SK-N-SH (cell line): ENCODE results near the gene LINC00305. TPM values are rescaled to one million over a fixed set of nuclear protein-coding genes. Genes with fewer than 3 reads are reported as not detected.

Experiments
- CTCF ChIA-PET: fragments of 300-600, 350-600 bp; formaldehyde crosslinking; extraction: SDS; loops from one replicate; lab custom pipeline; 2021; lab: Yijun Ruan, JAX
- POLR2A ChIA-PET: fragments of 350-600 bp; sonication (Branson Sonifier 250); formaldehyde crosslinking; extraction: SDS; loops from one replicate; lab custom pipeline; 2020; ENCODE audit warnings: antibody characterized with exemption, inconsistent platforms; lab: Yijun Ruan, JAX
- DNase-seq: peaks from one replicate; pipeline ENCODE4 v3.0.0; 2012
- H2AFZ ChIP-seq: fragments of 200-600 bp; sonication (generic); 2 replicates; pipeline ENCODE4 v1.8.1; 2016; ENCODE audit warnings: antibody characterized with exemption, mild to moderate bottlenecking, low read depth
- H3F3A ChIP-seq: fragments of 200-600 bp; sonication (generic); replicated peaks from 2 replicates; pipeline ENCODE3; 2016; ENCODE audit warnings: antibody characterized with exemption, mild to moderate bottlenecking; ENCODE audit not compliant: insufficient read depth
- H3K27ac ChIP-seq, 2 experiments: fragments of 200-500 bp in 1 of 2; fragments of 200-600 bp in 1 of 2; sonication (Bioruptor generic) in 1 of 2; sonication (generic), shearing (Covaris generic) in 1 of 2; 2 replicates each; pipeline versions ENCODE4 v1.5.1 to v1.6.1; 2014 to 2016; ENCODE audit warnings: low read depth in 2 of 2, inconsistent platforms in 1 of 2, low read length in 1 of 2, mild to moderate bottlenecking in 1 of 2, mixed read lengths in 1 of 2
- H3K27me3 ChIP-seq: fragments of 200-600 bp; sonication (generic), shearing (Covaris generic); 2 replicates; pipeline ENCODE4 v1.6.1; 2016; ENCODE audit warnings: mixed run types; ENCODE audit not compliant: insufficient read depth
- H3K36me3 ChIP-seq, 2 experiments: fragments of 200-500 bp in 1 of 2; fragments of 200-600 bp in 1 of 2; sonication (Bioruptor generic) in 1 of 2; sonication (generic) in 1 of 2; replicated peaks in 1 of 2; 2 replicates each; pipeline versions ENCODE3 to v1.5.1; 2014 to 2016; ENCODE audit warnings: low read length in 1 of 2, mild to moderate bottlenecking in 1 of 2; ENCODE audit not compliant: insufficient read depth in 2 of 2, control insufficient read depth in 1 of 2
- H3K4me1 ChIP-seq, 2 experiments: fragments of 200-500 bp in 1 of 2; fragments of 200-600 bp in 1 of 2; sonication (Bioruptor generic) in 1 of 2; sonication (generic), shearing (Covaris generic) in 1 of 2; 2 replicates each; pipeline versions ENCODE4 v1.5.1 to v1.6.1; 2014 to 2016; ENCODE audit warnings: low read depth in 1 of 2, low read length in 1 of 2, mixed run types in 1 of 2; ENCODE audit not compliant: insufficient read depth in 2 of 2, control insufficient read depth in 1 of 2
- H3K4me2 ChIP-seq: fragments of 200-600 bp; sonication (generic), shearing (Covaris generic); 2 replicates; pipeline ENCODE4 v1.6.1; 2017; ENCODE audit warnings: mixed run types
- H3K4me3 ChIP-seq, 2 experiments: fragments of 200-500 bp in 1 of 2; fragments of 200-600 bp in 1 of 2; sonication (Bioruptor generic) in 1 of 2; sonication (generic), shearing (Covaris generic) in 1 of 2; 2 replicates each; pipeline versions ENCODE4 v1.5.1 to v1.8.1; 2014 to 2016; ENCODE audit warnings: low read depth in 2 of 2, inconsistent platforms in 1 of 2, low read length in 1 of 2, mild to moderate bottlenecking in 1 of 2, mixed read lengths in 1 of 2, moderate library complexity in 1 of 2
- H3K79me2 ChIP-seq: fragments of 200-600 bp; sonication (generic); 2 replicates; pipeline ENCODE4 v1.8.1; 2017; ENCODE audit warnings: mild to moderate bottlenecking; ENCODE audit not compliant: insufficient read depth
- H3K9ac ChIP-seq: fragments of 200-600 bp; sonication (generic); 2 replicates; pipeline ENCODE4 v1.6.1; 2017; ENCODE audit warnings: mixed run types
- H3K9me2 ChIP-seq: fragments of 200-600 bp; sonication (generic); 2 replicates; pipeline ENCODE4 v1.6.1; 2017; ENCODE audit warnings: mixed run types
- H3K9me3 ChIP-seq: fragments of 200-600 bp; sonication (generic); 2 replicates; pipeline ENCODE4 v1.6.1; 2017; ENCODE audit warnings: mixed run types, mild to moderate bottlenecking, moderate library complexity
- H4K20me1 ChIP-seq: fragments of 200-600 bp; sonication (generic); 2 replicates; pipeline ENCODE4 v1.6.1; 2017; ENCODE audit warnings: mild to moderate bottlenecking, mixed run types; ENCODE audit not compliant: insufficient read depth
- ELF1 ChIP-seq: IDR thresholded peaks from 2 replicates; pipeline ENCODE4 v1.4.0; 2012
- GABPA ChIP-seq: IDR thresholded peaks from 2 replicates; pipeline ENCODE4 v1.4.0; 2012; ENCODE audit warnings: low read depth, mild to moderate bottlenecking
- GATA2 ChIP-seq: sonication (generic); formaldehyde crosslinking; IDR thresholded peaks from 2 replicates; pipeline ENCODE4 v1.5.0; 2020; ENCODE audit warnings: mild to moderate bottlenecking, missing genetic modification reagents
- JUND ChIP-seq: IDR thresholded peaks from 2 replicates; pipeline ENCODE4 v1.4.0; 2012
- MXI1 ChIP-seq: IDR thresholded peaks from 2 replicates; pipeline ENCODE4 v1.6.1; 2012; ENCODE audit warnings: mild to moderate bottlenecking, low read depth, low read length, improper control_type of control experiment
- NRF1 ChIP-seq: IDR thresholded peaks from 2 replicates; pipeline ENCODE4 v1.6.1; 2012; ENCODE audit warnings: low read depth, mild to moderate bottlenecking, low read length
- POLR2AphosphoS5 ChIP-seq: IDR thresholded peaks from 2 replicates; pipeline ENCODE4 v1.6.1; 2012; ENCODE audit warnings: low read depth, low read length
- RAD21 ChIP-seq: IDR thresholded peaks from 2 replicates; pipeline ENCODE4 v1.6.1; 2012; ENCODE audit warnings: mild to moderate bottlenecking, low read length
- RFX5 ChIP-seq: IDR thresholded peaks from 2 replicates; pipeline ENCODE4 v1.6.1; 2012; ENCODE audit warnings: mild to moderate bottlenecking, improper control_type of control experiment, low read length
- SIN3A ChIP-seq: IDR thresholded peaks from 2 replicates; pipeline ENCODE4 v1.6.1; 2012; ENCODE audit warnings: low read depth, mild to moderate bottlenecking, low read length, moderate library complexity, borderline replicate concordance
- SMC3 ChIP-seq: IDR thresholded peaks from 2 replicates; pipeline ENCODE4 v1.6.1; 2012; ENCODE audit warnings: low read depth, low read length, improper control_type of control experiment
- TCF12 ChIP-seq: IDR thresholded peaks from 2 replicates; pipeline ENCODE4 v1.4.0; 2012
- TEAD4 ChIP-seq: IDR thresholded peaks from 2 replicates; pipeline ENCODE4 v1.4.0; 2012; ENCODE audit warnings: mild to moderate bottlenecking, borderline replicate concordance; ENCODE audit not compliant: insufficient read depth
- WGBS: methylation state at CpG from one replicate; pipeline ENCODE4 v1.1.6; 2017; ENCODE audit warnings: low lambda C conversion rate; 5-methylcytosine and 5-hydroxymethylcytosine counted together
- polyA plus RNA-seq, 3 experiments: library from polyadenylated mRNA; depleted of rRNA; stranded (reverse); fragments of >200 nt; gene quantifications; 2 replicates each; pipeline ENCODE4 v1.2.3, GENCODE V29; 2012
- TF ChIP-seq, protein P1 (sequence below): fragments of 200-600 bp; sonication (generic); IDR thresholded peaks from 2 replicates; pipeline ENCODE4 v1.6.1; 2017; ENCODE audit warnings: antibody characterized with exemption, mild to moderate bottlenecking, moderate library complexity
- TF ChIP-seq, protein P2 (sequence below): IDR thresholded peaks from 2 replicates; pipeline ENCODE4 v1.4.0; 2012; ENCODE audit warnings: low read depth, borderline replicate concordance
- TF ChIP-seq, protein P3 (sequence below): IDR thresholded peaks from 2 replicates; pipeline ENCODE4 v1.4.0; 2012; ENCODE audit warnings: low read depth, borderline replicate concordance
- TF ChIP-seq, protein P4 (sequence below): fragments of 150-350 bp; IDR thresholded peaks from 2 replicates; pipeline ENCODE4 v1.6.1; 2016; ENCODE audit warnings: mild to moderate bottlenecking, low read depth, low read length
- TF ChIP-seq, protein P5 (sequence below): IDR thresholded peaks from 2 replicates; pipeline ENCODE4 v1.4.0; 2012; ENCODE audit warnings: low read depth

LINC00305 gene
- polyA plus RNA-seq, 1 of the 3 experiments (the other 2 are of a cell fraction): not detected

DNA sequence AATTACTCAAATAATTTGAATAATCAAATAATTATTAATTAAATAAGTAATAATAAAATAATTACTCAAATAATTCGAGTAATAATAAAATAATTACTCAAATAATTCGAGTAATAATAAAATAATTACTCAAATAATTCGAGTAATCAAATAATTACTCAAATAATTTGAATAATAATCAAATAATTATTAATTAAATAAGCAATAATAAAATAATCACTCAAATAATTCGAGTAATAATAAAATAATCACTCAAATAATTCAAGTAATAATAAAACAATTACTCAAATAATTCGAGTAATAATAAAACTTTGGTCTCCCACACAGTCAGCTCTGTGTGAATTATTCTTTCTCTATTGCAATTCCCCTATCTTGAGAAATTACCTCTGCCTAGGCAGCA is 30.0 kb upstream of the LINC00305 start:
- TF ChIP-seq, protein P1, sequence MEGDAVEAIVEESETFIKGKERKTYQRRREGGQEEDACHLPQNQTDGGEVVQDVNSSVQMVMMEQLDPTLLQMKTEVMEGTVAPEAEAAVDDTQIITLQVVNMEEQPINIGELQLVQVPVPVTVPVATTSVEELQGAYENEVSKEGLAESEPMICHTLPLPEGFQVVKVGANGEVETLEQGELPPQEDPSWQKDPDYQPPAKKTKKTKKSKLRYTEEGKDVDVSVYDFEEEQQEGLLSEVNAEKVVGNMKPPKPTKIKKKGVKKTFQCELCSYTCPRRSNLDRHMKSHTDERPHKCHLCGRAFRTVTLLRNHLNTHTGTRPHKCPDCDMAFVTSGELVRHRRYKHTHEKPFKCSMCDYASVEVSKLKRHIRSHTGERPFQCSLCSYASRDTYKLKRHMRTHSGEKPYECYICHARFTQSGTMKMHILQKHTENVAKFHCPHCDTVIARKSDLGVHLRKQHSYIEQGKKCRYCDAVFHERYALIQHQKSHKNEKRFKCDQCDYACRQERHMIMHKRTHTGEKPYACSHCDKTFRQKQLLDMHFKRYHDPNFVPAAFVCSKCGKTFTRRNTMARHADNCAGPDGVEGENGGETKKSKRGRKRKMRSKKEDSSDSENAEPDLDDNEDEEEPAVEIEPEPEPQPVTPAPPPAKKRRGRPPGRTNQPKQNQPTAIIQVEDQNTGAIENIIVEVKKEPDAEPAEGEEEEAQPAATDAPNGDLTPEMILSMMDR: no peak
- TF ChIP-seq, protein P2, sequence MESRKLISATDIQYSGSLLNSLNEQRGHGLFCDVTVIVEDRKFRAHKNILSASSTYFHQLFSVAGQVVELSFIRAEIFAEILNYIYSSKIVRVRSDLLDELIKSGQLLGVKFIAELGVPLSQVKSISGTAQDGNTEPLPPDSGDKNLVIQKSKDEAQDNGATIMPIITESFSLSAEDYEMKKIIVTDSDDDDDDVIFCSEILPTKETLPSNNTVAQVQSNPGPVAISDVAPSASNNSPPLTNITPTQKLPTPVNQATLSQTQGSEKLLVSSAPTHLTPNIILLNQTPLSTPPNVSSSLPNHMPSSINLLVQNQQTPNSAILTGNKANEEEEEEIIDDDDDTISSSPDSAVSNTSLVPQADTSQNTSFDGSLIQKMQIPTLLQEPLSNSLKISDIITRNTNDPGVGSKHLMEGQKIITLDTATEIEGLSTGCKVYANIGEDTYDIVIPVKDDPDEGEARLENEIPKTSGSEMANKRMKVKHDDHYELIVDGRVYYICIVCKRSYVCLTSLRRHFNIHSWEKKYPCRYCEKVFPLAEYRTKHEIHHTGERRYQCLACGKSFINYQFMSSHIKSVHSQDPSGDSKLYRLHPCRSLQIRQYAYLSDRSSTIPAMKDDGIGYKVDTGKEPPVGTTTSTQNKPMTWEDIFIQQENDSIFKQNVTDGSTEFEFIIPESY: no peak
- TF ChIP-seq, protein P3, sequence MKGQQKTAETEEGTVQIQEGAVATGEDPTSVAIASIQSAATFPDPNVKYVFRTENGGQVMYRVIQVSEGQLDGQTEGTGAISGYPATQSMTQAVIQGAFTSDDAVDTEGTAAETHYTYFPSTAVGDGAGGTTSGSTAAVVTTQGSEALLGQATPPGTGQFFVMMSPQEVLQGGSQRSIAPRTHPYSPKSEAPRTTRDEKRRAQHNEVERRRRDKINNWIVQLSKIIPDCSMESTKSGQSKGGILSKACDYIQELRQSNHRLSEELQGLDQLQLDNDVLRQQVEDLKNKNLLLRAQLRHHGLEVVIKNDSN: no peak
- H2AFZ ChIP-seq: no peak overlapping the region
- CTCF ChIA-PET: interaction anchor here (0.6 kb wide), 2 partner anchors 1331 to 1580 kb away, joined by 3 to 4 read pairs; no protein-coding TSS in a partner anchor
- no peaks in the 10 kb centered on the region for H4K20me1 ChIP-seq
- H3K27ac ChIP-seq: no peak overlapping the region
- no peaks in the 10 kb centered on the region for H3K79me2 ChIP-seq
- no peaks in the 10 kb centered on the region for H3K9me3 ChIP-seq
- H3K4me1 ChIP-seq: no peaks in the 10 kb centered on the region
- no peak overlapping the region for H3K9ac ChIP-seq
- WGBS: 6% methylated on average over 5 of the region's 5 CpGs
- H3K27me3 ChIP-seq: no peaks in the 10 kb centered on the region
- H3K4me3 ChIP-seq: no peak overlapping the region
- no peak overlapping the region for H3K4me2 ChIP-seq
- POLR2A ChIA-PET: no interaction called here
- no peaks in the 10 kb centered on the region for H3K36me3 ChIP-seq
- H3K9me2 ChIP-seq: no peaks in the 10 kb centered on the region
- no peak for DNase-seq
- no peaks in the 10 kb centered on the region for H3F3A ChIP-seq

DNA sequence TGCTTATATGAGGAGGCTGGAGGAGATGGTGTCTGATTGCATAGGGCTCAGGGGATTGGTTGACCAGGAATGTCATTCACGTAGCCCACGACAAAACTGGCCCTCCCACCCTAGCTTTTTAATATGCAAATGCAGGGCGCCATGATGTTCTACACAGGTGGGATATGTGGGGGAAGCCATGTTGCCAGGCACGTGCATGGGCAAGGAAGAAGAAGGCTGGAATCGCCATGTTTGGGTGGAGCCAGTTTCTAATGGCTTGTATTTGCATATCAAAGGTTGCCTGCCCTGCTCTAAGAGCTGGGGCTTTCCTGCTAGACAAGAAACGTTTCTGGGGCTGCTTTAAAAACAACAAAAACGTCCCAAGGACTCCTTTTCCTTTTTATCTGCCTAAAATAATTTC is 26.5 kb upstream of the LINC00305 start:
- Histone ChIP-seq H3K4me2 (no peak overlapping the region), H3K4me3 (no peak overlapping the region), H3F3A (no peaks in the 10 kb centered on the region), H3K27ac (no peak overlapping the region), H4K20me1 (no peaks in the 10 kb centered on the region), H3K9ac (no peak overlapping the region), H3K9me3 (no peaks in the 10 kb centered on the region), H3K9me2 (no peaks in the 10 kb centered on the region), H3K27me3 (no peaks in the 10 kb centered on the region), H3K79me2 (no peaks in the 10 kb centered on the region), H2AFZ (no peak overlapping the region), H3K4me1 (no peaks in the 10 kb centered on the region), H3K36me3 (no peaks in the 10 kb centered on the region)
- DNase-seq: no peak
- CTCF ChIA-PET: no interaction called here
- WGBS: 22% methylated on average over 7 of the region's 7 CpGs
- POLR2A ChIA-PET: no interaction called here
- TF ChIP-seq, protein P2: no peak
- no peak for TF ChIP-seq MXI1
- no peak for TF ChIP-seq RAD21
- TF ChIP-seq RFX5: no peak
- no peak for TF ChIP-seq TEAD4
- TF ChIP-seq SMC3: no peak
- TF ChIP-seq, protein P4, sequence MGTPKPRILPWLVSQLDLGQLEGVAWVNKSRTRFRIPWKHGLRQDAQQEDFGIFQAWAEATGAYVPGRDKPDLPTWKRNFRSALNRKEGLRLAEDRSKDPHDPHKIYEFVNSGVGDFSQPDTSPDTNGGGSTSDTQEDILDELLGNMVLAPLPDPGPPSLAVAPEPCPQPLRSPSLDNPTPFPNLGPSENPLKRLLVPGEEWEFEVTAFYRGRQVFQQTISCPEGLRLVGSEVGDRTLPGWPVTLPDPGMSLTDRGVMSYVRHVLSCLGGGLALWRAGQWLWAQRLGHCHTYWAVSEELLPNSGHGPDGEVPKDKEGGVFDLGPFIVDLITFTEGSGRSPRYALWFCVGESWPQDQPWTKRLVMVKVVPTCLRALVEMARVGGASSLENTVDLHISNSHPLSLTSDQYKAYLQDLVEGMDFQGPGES: no peak
- TF ChIP-seq, protein P5, sequence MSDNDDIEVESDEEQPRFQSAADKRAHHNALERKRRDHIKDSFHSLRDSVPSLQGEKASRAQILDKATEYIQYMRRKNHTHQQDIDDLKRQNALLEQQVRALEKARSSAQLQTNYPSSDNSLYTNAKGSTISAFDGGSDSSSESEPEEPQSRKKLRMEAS: no peak
- TF ChIP-seq ELF1: no peak
- no peak for TF ChIP-seq TCF12
- TF ChIP-seq, protein P1: no peak
- no peak for TF ChIP-seq SIN3A
- TF ChIP-seq GABPA: no peak
- no peak for TF ChIP-seq JUND
- TF ChIP-seq POLR2AphosphoS5: no peak
- TF ChIP-seq GATA2: no peak
- no peak for TF ChIP-seq NRF1
